ENCODE measurements around the gene GAS7.

Gene GAS7

GRCh38 chr17:9936095-9936494, 262.3 kb downstream of the GAS7 start:
- ATAC-seq: no peak

GRCh38 chr17:9935408-9935807, 263.0 kb downstream of the GAS7 start:
- no peak for ATAC-seq
- TF ChIP-seq SNAI2 (CRISPR knock-in tag; IDR thresholded peaks at IDR 0.05) (no peak), BACH2 (CRISPR knock-in tag; IDR thresholded peaks at IDR 0.05; ENCODE audit: borderline replicate concordance) (no peak), ZNF565 (CRISPR knock-in tag; conservative IDR thresholded peaks at IDR 0.05; ENCODE audit: low read depth) (no peak), ESRRG (CRISPR knock-in tag; IDR thresholded peaks at IDR 0.05) (no peak), TSHZ2 (CRISPR knock-in tag; IDR thresholded peaks at IDR 0.05) (no peak), PPARA (CRISPR knock-in tag; IDR thresholded peaks at IDR 0.05; ENCODE audit: borderline replicate concordance) (no peak), GLIS3 (CRISPR knock-in tag; IDR thresholded peaks at IDR 0.05) (no peak), TOX (CRISPR knock-in tag; IDR thresholded peaks at IDR 0.05; ENCODE audit: borderline replicate concordance) (no peak), OSR1 (CRISPR knock-in tag; IDR thresholded peaks at IDR 0.05) (no peak)

More at GRCh38 chr17:9936095-9936494, 262.3 kb downstream of the GAS7 start:
- TF ChIP-seq TOX (CRISPR knock-in tag; IDR thresholded peaks at IDR 0.05; ENCODE audit: borderline replicate concordance): no peak
- no peak for TF ChIP-seq OSR1 (CRISPR knock-in tag; IDR thresholded peaks at IDR 0.05)
- no peak for TF ChIP-seq BACH2 (CRISPR knock-in tag; IDR thresholded peaks at IDR 0.05; ENCODE audit: borderline replicate concordance)
- no peak for TF ChIP-seq TCF4 (CRISPR knock-in tag; IDR thresholded peaks at IDR 0.05; ENCODE audit: borderline replicate concordance)
- no peak for TF ChIP-seq ZFP3 (CRISPR knock-in tag; IDR thresholded peaks at IDR 0.05)
- TF ChIP-seq PATZ1 (CRISPR knock-in tag; IDR thresholded peaks at IDR 0.05; ENCODE audit: borderline replicate concordance): no peak
- no peak for TF ChIP-seq ZFP30 (CRISPR knock-in tag; IDR thresholded peaks at IDR 0.05)
- no peak for TF ChIP-seq ZNF70 (CRISPR knock-in tag; IDR thresholded peaks at IDR 0.05)
- TF ChIP-seq TSHZ2 (CRISPR knock-in tag; IDR thresholded peaks at IDR 0.05): no peak
- no peak for TF ChIP-seq GLIS3 (CRISPR knock-in tag; IDR thresholded peaks at IDR 0.05)
- no peak for TF ChIP-seq ESRRG (CRISPR knock-in tag; IDR thresholded peaks at IDR 0.05)
- TF ChIP-seq CSRNP3 (CRISPR knock-in tag; IDR thresholded peaks at IDR 0.05): no peak
- no peak for TF ChIP-seq PPARA (CRISPR knock-in tag; IDR thresholded peaks at IDR 0.05; ENCODE audit: borderline replicate concordance)
- no peak for TF ChIP-seq CSDC2 (CRISPR knock-in tag; IDR thresholded peaks at IDR 0.05)
- TF ChIP-seq CREB5 (CRISPR knock-in tag; IDR thresholded peaks at IDR 0.05; ENCODE audit: low read depth): no peak
- no peak for TF ChIP-seq ZNF8 (CRISPR knock-in tag; IDR thresholded peaks at IDR 0.05)
- no peak for TF ChIP-seq POU6F1 (CRISPR knock-in tag; IDR thresholded peaks at IDR 0.05; ENCODE audit: borderline replicate concordance, low read depth)
- no peak for TF ChIP-seq ZNF565 (CRISPR knock-in tag; conservative IDR thresholded peaks at IDR 0.05; ENCODE audit: low read depth)
- TF ChIP-seq ARNTL (CRISPR knock-in tag; IDR thresholded peaks at IDR 0.05; ENCODE audit: borderline replicate concordance, low read depth): no peak
